HG02884 (cell line): ENCODE data around the gene EXOC6B.

Experiments used
- ATAC-seq: cut with Tn5 transposase; IDR thresholded peaks from one replicate; pipeline ENCODE4 v1.9.1; 2021; ENCODE audit warnings: mild to moderate bottlenecking, moderate library complexity; ENCODE audit not compliant: unreplicated experiment

The EXOC6B gene

DNA sequence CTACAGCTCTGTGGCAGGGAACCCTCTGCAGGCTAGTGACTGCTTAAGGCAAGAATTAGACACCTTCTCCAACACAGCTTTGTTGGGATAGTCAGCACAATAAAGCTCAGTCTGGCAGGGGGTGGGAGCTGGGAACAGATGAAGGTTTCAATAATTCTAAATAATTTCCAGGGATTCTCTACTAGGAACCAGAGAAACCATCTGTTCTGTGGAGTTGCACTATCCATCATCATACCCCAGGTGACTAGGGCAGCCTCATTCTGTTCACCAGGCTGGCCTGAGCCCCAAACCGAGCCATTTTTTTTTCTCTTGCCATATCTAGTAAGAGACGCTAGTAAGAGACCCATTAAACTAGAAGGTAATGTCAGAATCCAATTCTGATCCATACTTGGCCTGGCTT, 642.4 kb downstream of the EXOC6B start:
- ATAC-seq: no peak

DNA sequence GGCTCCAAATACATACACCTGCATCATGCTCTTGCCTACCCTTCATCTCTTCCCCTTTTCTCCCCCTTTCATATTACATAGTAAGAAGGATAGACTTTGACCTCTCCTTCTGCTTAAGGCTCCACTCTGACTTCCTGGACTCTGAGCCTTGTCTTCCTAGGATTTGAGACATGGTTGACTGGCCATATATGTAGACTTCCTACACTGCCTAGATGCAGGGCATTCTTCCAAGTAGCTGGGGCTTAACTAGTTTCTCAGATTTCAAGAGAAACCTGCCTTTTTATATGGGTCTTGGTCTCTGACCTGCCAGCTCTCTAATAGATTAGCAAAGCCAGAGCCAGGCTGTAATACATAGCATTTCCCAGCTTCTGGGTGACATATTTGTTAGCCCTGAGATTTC, 642.8 kb downstream of the EXOC6B start:
- ATAC-seq: no peak

DNA sequence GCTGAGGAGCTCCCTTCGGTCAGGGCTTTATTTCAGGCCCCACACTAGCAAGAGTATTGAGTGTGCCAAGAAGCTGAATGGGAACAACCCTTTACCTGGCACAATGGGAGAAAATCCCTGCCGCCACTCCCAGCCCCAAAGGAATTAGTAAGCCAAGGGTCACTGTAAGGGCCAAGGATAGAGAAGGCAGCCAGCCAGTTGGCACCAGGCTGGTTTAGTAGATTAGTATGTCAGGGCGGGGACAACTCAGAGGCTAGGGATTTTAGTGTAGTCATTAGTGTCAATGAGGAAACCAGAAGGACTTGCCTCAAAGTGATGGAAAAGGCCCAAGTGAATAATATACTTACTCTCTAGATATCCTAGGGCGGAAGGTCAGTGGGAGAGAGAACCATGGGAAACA, 643.3 kb downstream of the EXOC6B start:
- ATAC-seq: no peak

DNA sequence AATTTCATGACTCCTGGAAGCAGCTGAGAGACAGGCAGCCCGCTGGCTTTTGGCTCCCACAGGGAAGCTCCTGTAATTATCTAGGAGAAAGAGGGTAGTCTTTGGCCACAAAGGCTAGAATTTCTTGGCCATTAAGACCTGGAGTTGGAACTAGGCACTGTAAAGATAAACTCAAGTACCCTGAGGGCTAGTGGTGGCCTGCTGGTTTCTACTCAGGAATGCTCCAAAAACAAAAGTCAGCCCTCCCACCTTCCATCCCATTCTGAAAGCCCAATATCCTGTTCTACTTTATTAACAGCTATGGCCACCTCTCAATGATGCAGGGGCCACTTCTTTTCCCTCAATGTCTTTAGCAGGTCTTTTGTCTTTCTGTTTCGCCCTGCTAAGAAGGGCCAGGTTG, 644.2 kb downstream of the EXOC6B start:
- ATAC-seq: no peak

DNA sequence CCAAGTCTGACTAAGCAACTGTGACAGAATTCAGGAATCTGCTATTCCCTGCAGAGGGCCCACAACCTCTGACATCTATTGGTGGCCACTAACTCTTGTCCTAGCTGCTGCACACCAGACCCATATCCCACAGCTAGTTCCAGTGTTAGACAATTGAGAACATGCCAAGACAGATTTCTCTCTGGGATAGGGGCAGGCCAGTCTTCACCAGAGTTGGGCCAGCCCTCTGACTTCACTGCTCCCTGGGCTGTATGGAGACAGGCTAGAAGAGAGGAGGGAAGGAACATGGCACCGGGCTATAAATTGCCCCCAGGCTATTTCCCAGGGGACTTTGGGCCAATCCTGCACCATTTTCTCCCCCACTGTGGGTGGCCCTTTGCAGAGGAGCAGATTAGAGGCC, 645.5 kb downstream of the EXOC6B start:
- ATAC-seq: no peak

DNA sequence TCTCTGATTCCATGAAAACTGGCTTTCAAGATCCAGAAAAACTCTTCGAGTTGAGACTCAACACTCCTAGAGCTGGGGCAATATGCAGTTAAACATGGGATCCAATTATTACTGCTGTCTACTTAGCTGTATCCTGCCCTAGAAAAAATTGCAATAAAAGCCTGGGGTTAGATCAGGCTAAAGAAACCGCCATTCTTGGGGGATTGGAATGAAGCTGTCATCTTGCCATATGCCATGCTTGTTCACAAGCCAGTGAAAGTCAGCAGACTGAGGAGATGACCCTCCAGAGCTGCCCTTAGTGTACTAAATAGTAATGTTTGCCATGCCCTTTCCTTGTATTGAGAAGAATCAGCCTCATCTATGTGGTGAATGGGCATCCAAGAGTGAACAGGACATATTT, 647.3 kb downstream of the EXOC6B start:
- ATAC-seq: no peak

DNA sequence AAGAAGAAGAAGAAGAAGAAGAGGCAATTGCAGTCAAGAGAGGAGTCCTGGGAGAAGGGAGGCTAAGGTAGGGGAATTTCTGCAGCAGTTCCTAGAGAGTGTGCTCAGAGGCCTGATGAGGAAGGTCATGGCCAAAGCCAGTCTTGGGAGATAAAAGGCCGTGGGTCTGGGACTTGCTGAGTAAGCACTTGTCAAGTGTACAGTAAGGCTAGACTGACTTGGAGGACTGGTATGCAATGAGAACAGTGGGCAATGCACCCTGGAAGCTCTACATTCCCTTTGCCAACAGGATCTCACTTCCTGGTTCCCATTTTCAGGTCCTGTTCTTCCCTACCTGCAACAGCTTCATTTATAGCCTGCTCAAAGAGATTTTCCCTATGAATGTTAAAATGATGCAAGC, 649.6 kb downstream of the EXOC6B start:
- ATAC-seq: no peak

DNA sequence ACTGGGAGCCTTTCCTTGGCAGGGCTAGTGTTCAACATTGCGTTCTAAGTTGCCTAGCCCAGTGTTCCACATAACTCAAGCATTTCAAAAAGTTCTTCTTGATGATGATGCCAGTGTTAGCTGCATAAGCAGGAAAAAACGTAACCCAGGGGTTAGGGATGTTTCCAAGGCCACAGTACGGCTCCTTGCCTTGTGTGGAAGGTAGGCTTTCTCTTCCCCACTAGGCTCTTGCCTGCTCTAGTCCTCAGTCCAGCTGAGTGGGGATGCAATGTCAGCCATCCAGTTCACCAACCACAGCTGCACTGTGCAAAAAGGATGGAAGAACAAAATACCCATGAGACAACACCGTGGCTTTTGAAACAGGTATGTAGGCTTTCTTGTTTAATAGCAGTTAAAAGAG, 650.2 kb downstream of the EXOC6B start:
- no peak for ATAC-seq

DNA sequence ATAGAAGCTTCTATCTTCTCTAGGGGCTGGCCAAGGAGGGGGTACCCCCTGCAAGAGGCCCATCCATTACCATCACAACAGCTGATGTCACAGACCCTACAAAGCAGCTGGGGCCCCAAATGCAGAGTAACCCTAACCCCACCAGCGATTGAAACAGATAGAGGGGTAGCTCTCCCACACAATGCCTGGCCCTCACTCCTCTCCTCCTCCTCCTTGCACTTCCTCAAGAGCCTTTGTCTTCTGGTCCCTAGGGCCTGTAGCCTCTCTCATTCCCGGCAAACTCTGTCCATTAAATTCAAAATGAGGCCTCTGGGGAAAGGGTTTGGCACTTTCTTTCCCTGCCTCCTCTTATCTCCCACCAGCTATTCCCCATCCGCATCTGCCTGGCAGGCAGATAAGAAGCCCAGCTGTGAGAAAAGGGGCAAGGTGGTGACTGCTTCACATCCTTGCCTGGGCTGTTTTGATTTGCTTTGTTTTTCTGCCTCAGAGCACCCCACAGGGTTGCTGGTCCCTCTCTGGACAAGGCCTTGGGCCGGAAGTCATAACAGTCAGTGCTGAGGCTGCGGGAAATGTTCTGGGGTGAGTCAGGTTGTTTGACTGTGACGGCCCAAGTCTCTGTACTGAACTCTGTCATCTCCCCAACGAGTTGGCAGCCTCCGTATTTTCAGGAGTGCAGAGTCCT, 652.1 kb downstream of the EXOC6B start:
- no peak for ATAC-seq

DNA sequence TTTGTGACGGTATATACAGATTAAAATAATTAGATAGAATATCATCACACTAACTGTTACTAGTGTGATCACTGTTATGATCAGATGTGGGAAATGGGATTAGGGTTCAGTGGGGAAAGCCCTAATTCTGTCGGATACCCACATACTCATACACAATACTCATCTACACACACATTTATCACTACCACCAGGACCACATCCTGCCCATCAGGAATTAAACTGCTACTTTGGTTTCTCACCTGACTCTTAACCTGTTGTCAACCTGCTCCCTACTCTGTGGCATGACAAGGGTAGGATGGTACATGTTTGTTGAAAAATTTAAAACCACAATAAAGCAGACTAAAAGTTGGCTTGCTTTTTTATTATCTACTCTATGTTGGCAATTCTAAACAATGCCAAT, 653.4 kb downstream of the EXOC6B start:
- ATAC-seq: no peak

DNA sequence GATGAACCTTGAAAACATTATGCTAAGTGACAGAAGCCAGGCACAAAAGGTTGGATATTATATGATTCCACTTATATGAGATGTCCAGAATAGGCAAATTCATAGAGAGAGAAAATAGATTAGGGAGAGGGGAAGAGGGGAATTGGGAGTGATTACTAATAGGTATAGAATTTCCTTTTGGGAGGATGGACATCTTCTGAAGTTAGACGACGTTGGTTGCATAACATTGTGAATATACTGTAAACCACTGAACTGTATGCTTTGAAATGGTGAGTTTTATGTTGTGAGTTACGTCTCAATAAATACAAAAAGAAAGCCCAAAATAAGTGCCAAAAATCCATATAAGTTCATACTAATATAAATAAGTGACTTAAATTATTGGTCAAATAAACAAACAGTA, 659.6 kb downstream of the EXOC6B start:
- no peak for ATAC-seq

DNA sequence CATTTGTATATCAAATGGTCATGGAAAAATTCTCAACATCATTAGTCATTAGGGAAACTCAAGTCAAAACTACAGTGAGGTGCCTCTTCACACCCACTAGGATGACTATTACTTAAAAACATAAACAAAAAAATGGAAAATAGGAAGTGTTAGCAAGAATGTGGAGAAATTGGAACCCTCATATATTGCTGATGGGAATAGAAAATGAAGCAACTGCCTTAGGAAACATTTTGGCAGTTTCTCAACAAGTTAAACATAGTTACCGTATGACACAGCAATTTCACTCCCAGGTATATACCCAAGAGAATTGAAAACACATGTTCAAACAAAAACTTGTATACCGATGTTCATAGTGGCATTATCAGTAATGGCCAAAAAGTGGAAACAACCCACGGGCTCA, 660.0 kb downstream of the EXOC6B start:
- no peak for ATAC-seq

DNA sequence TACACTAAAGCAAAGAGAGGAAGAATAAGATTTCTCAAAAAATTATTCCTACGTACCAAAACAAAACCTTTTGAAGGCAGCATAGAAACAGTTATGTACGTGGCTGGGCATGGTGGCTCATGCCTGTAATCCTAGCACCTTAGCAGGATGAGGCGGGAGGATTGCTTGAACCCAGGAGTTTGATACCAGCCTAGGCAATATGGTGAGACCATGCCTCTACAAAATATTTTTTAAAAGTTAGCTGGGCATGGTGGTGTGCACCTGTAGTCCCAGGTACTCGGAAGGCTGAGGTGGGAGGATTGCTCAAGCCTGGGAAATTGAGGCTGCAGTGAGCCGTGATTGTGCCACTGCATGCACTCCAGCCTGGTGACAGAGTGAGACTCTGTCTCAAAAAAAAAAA, 663.3 kb downstream of the EXOC6B start:
- ATAC-seq: no peak

DNA sequence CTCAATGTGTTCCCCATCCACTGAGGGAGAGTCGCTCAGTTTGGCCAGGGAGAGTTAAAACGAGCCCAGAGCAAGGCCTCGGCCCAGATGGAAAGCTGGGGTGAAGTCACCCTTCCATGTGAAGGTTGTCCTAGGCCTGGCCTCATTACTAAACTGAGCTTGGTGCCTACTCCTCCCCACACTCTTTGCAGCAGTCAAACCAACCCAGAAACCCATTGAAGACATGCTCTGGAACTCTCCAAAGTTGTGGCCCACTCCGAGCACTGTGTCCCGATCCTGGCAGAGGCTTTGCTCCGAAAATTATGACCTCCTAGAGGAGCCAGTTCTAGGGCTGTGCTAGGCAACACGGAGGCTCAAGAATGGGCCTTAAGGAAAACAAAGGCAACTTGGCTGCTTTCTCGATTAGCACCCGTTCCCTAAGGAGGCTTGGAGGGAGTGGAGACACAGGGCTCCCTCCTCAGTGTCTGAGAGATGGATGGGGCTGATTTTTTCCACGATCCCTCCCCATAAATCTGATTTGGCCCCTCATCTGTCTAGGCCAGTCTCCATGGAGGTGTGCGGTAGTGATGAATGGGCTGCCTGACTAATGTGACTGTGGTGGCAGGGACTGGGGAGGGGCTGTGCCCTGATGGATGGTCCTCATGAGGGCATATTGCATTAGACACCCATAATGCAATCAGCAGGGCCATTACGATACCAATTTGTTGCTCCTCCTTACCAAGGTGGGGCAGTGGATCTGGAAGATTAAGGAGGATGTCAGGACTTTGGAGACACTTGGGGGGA, 666.4 kb downstream of the EXOC6B start:
- ATAC-seq: no peak

DNA sequence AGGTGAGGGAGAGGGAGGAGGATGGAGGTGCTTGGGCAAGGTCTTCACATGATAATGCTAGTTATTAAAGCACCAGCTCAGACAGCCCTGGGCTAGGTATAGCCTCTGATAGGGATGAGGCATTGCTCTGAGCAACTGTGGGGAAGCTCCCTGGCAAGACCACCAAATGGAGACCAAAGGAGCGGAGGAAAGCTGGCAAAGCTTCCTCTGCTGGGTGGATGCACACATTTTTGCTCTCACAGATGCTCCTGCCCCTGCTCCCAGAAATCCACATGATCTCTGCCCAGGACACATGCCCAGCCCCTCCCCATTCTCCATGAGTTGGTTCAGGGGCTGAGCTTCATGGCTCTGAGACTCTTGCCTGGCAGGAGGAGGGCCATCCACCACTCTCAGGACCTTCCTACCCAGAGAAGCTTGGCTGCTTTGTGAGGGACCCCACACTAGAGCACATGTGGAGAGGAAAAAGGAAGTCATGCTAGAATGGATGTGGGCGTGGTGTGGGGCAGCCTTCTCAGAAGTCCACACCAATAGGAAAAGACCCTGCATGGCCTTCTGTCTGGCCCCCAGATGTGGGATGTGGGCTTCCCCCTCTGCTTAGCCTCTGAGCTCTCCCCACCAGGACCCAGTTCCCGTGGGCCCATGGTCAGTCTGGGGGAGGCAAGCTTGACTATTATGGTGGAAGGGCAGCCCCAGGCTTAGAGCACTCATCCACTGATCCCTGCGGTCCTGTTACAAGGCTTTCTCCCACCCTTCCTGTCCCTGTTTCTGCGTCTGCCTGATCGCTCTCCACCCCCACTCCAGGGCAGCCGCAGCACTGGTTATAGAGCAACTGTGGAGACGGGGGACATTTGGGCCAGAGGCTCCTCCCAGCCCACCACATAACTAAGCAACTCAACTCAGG, 667.7 kb downstream of the EXOC6B start:
- ATAC-seq: no peak

DNA sequence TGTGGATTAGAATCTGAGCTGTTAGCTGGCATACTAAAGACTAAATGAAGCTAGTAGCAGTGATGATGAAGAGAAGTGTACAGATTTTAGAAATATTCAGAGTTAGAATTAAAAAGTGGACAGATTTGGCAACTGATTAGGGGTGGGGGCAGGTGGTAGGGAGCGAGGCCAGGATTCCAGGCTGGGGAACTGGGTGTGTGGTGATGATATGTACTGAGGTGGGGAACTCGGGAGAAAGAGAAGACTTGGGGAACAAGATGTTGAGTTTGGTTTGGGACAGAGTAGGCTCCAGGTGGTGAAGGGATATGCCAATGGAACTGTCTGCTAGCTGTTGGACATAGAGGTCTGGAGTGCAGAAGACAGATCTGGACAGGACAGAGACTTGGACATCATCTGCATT, 669.0 kb downstream of the EXOC6B start:
- ATAC-seq: no peak

DNA sequence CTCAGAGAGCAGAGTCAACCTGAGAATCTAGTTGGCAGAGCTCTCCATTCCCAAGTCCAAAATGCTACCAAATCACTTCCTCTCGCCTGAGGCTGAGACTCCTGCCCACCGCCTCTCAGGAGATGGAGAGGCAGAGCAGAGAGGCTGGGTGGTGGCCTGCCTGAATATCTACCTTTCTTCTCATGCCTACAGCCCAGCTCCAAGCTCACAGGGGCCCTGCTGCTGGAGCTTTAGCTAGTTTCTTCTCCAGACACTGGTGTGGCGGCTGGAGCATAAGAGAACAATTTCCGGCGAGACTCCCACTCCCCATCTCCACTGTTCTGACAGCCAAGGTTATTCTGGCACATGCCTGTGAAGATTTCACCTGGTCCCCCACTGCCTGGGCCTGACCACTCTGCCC, 670.1 kb downstream of the EXOC6B start:
- no peak for ATAC-seq

DNA sequence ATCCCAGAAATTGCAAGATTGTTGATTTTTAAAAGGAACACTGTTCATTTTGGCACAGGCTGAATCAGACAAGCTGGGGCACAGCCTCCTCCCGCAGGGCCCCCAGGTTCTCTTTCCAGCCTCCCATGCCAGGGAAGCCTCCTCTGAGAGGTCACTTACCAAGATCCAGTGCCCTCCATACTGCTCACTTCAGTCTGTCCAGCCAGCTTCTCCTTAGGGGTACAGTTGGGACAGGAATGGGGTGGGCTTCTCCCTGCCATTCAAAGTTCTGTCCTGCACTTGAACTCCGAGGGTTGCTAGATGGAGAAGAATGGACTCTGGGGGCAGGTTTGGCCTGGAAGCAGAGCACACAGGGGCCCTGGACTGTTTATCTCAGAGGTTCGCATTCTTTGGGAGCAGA, 670.7 kb downstream of the EXOC6B start:
- ATAC-seq: no peak

DNA sequence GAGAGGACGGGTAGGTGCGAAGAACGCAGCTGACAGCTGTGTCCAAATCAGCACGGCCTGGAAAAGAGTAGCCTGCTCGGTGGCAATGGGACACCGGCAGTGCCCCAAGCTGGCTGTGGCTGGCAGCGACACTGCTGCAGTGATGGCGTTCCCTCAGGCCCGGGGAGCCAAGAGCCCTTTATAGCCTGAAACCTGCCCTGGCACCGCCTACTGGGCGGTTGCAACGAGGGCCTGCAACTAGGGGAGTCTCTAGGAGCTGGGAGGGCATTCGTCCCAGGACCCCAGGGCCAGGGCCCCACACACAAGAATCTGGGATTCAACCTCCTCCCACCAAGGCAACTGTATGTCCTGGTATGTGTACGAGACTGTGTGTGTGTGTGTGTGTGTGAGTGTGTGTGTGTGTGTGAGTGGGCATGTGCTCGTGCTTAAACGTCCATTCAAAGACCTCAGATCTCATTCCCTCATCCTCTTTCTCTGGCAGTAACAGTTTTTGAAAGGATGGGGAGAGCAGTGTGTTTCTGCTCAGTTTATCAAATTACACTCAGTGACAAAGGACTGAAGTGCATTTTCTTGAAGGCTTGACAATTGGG, 671.4 kb downstream of the EXOC6B start:
- no peak for ATAC-seq

DNA sequence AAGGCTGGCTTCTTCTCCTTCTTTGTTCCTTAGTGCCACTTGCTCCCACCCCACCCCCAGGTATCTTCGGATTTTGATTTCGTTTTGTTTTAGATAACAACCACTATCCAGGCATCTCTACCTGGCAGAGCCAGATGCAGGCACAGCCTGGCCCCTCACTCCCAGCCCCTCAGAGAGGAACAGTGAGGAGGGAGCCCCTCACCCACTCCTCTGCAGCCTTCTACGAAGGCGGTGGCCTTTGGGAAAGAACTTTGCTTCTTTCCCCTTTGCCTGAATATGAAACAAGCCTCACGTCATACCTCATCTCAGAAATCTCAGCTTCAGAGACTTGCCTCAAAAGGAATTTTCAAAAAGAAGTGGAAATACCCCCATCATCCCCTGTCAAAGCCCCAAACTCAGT, 671.9 kb downstream of the EXOC6B start:
- ATAC-seq: no peak

DNA sequence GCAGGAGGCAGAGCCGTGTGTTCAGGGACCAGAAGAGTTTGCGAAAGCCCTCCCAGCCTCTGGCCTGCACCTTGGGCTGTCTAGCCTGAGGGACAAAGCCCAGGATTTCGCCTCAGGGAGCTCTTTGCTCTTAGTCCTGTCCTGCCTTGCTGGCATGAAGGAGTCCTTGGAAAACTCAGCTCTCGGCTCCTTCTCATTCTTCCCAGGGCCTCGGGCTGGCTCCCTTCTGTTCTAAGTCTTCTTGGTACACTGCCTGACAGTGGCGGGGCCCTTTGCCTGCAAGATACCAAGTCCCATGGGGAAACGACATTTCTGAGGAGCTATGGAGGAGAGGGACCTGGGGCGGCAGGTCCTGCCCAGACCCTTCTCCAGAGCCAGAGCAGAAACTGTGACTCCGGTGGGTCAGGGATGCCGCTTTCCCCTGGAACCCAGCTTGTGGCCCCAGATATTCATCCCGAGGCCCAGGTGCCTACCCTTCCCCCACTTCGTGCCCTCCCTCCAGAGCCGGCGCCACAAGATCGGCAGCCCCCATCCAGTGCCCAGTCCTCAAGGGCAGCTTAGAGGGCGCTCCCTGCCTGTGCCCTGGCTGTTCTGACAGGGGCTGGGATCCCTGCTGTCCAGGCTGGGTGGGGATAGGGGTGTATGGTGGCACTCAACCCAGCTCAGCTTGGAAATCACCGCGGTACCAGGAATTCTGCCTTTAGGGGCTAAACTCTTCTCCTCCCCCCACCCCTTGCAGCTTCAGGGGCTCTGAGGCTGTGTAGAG, 672.6 kb downstream of the EXOC6B start:
- no peak for ATAC-seq
